IgD-negative memory B cell (primary cell): ENCODE measurements around the gene ZFP42. TPM values are rescaled to one million over a fixed set of nuclear protein-coding genes. Genes with fewer than 3 reads are reported as not detected.
"Not testable (repeated sequence)": the region's sequence is repeated elsewhere in the genome, so short reads cannot be mapped to it uniquely, and the experiment has no call there.

ENCODE experiments used
- H3K27ac Mint-ChIP-seq, 3 donors: one replicate each; pipeline ENCODE4 v1.8.0; 2020 to 2022; ENCODE audit warnings: mild to moderate bottlenecking in 3 of 3, mixed read lengths in 3 of 3, moderate library complexity in 1 of 3
- H3K27me3 Mint-ChIP-seq: one replicate; pipeline ENCODE4 v1.8.0; 2021; ENCODE audit warnings: mixed read lengths
- H3K36me3 Mint-ChIP-seq: one replicate; pipeline ENCODE4 v1.8.0; 2020; ENCODE audit warnings: mild to moderate bottlenecking, mixed read lengths
- H3K4me1 Mint-ChIP-seq, 3 donors: one replicate each; pipeline ENCODE4 v1.8.0; 2020 to 2022; ENCODE audit warnings: mixed read lengths in 3 of 3, mild to moderate bottlenecking in 1 of 3
- H3K4me3 Mint-ChIP-seq, 4 donors: one replicate each; pipeline ENCODE4 v1.8.0; 2020 to 2022; ENCODE audit warnings: mild to moderate bottlenecking in 4 of 4, mixed read lengths in 4 of 4, moderate library complexity in 3 of 4
- H3K9me3 Mint-ChIP-seq, 3 donors: one replicate each; pipeline ENCODE4 v1.8.0; 2020 to 2021; ENCODE audit warnings: mixed read lengths in 3 of 3, mild to moderate bottlenecking in 1 of 3
- polyA plus RNA-seq: library from polyadenylated mRNA; unstranded; fragments of 300-500 nt; fragmentation: Illumina TruSeq; gene quantifications from one replicate; pipeline ENCODE4 v1.2.3, GENCODE V29; 2021

Gene ZFP42
- polyA plus RNA-seq, 1 donor from 2014 or later, result not detected

DNA sequence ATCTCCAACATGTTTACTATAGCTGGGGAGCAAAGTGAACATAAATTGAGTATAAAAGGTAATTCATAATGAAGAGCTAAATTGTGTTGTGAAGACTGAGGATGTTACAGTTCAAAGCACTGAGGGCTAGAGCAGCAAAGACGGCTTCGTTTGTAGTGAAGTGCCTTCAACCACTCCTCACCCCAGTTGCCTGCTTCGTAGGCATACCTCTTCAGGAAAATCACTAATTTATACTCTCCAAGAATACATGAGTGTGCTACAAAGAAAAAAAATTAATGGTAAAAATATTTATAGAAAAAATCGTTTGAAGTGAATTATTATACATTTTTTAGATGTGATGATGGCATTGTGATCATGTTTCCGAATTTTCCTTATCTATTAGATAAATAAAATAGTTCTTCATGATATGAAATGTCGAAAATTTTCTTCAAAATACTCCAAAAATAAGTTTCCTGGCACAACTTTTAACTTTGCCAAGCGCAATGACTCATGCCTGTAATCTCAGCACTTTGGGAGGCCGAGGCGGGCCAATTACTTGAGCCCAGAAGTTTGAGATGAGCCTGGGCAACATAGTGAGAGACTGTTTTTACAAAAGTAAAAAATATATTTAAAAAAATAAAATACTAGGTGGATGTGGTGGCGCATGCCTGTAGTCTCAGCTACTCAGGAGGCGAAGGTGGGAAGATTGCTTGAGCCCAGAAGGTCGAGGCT is 41.6 kb downstream of the ZFP42 start:
- Mint-ChIP-seq H3K4me1 (no peaks in the 10 kb centered on the region), H3K9me3 (peaks cover 0 to 2% (median 0%) of the 10 kb centered on the region in 3 donors), H3K27me3 (no peaks in the 10 kb centered on the region), H3K36me3 (no peaks in the 10 kb centered on the region), H3K4me3 (no peak overlapping the region), H3K27ac (no peak overlapping the region)

DNA sequence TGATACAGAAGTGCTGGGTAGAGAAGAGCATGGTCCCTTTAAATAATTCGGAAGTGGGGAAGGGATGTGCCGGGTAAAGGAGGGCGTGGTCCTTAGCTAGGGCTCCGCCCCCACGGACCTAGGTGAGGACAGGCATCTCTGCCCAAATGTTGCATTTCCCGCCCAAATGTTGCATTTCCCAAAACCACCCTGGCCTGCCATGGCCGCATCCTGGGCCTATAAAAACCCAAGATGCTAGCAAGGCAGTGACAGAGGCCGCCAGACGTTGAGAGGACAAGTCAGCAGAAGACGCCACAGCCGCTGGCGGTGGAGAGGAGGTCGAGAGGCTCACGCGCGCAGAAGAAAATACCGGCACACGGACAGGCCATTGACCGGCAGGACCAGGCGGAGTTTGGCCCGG is 46.1 kb downstream of the ZFP42 start:
- Mint-ChIP-seq H3K4me3 (no peak overlapping the region), H3K27me3 (no peaks in the 10 kb centered on the region), H3K27ac (no peak overlapping the region), H3K4me1 (no peaks in the 10 kb centered on the region), H3K36me3 (no peaks in the 10 kb centered on the region), H3K9me3 (peaks cover 0 to 5% (median 1%) of the 10 kb centered on the region in 3 donors)

DNA sequence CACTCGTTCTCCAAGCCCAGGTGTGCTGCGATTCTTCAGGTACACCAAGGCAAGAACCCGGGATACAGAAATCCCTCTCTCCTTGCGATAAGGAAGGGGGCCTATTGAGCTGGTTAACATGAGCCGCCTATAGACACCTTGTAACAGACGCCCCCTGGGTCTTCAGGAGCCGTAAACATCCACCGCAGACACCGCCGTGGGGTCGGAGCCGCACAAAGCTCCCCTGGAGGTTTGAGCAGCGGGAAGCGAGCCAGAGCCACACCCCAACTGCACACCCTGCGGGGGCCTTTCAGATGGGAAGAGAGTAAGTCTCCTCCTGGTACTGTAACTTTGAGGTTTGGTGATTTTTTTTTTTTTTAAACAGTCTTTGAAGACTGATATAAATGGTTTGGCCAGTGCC is 46.6 kb downstream of the ZFP42 start:
- H3K4me1 Mint-ChIP-seq, result no peaks in the 10 kb centered on the region
- H3K27ac Mint-ChIP-seq, result no peak overlapping the region
- no peaks in the 10 kb centered on the region for H3K36me3 Mint-ChIP-seq
- H3K4me3 Mint-ChIP-seq, result no peak overlapping the region
- H3K27me3 Mint-ChIP-seq, result no peaks in the 10 kb centered on the region
- peaks cover 0 to 5% (median 1%) of the 10 kb centered on the region in 3 donors for H3K9me3 Mint-ChIP-seq

DNA sequence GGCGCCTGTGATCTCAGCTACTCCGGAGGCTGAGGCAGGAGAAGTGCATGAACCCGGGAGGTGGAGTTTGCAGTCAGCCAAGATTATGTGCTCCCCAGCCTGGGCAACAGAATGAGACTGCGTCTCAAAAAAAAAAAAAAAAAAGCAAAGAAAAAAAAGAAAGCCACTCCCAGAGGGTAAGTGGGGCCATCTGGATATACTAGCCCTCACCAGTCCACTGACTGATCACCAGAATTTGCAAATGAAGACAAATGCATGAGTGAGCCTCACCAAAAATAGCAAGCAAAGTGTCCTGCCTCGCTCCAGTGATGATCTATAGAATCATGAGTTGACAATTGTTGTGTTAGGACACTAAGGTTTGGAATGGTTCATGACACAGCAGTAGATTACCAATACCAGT is 47.6 kb downstream of the ZFP42 start:
- Mint-ChIP-seq H3K4me3 (no peak overlapping the region), H3K4me1 (no peaks in the 10 kb centered on the region), H3K27ac (no peak overlapping the region), H3K9me3 (peaks cover 0 to 5% (median 1%) of the 10 kb centered on the region in 3 donors), H3K36me3 (no peaks in the 10 kb centered on the region), H3K27me3 (no peaks in the 10 kb centered on the region)

DNA sequence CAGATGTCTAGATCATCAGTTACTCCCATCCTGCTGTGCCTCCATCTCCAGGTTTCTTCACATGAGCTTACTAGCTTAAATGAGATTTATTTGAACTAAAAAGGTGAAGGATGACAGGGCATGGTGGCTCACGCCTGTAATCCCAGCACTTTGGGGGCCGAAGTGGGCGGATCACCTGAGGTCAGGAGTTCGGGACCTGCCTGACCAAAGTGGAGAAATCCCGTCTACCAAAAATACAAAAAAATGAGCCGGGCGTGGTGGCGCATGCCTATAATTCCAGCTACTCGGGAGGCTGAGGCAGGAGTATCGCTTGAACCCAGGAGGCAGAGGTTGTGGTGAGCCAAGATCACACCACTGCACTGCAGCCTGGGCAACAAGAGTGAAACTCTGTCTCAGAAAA is 49.9 kb downstream of the ZFP42 start:
- not testable (repeated sequence) for H3K36me3 Mint-ChIP-seq, H3K9me3 Mint-ChIP-seq, H3K4me1 Mint-ChIP-seq, H3K4me3 Mint-ChIP-seq, H3K27ac Mint-ChIP-seq, H3K27me3 Mint-ChIP-seq

DNA sequence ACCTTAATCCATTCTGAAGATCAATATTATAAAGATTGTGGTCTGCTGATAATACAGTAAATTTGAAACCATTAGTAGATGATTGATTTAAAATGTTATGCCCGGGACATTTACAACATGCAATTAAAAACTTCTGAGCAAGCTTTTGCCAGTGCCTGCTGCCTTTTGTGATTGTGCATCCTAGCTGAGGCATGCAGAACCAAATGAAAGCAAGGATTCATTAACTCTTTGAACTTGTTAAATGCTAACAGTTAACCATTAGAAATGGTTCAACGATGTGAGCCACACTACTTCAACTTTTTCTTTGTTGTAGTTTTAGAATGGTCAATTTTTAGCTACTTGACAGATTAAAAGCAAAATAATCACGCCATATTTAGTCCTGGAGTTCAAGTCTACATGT is 51.1 kb downstream of the ZFP42 start:
- Mint-ChIP-seq H3K27ac (no peak overlapping the region), H3K4me1 (no peaks in the 10 kb centered on the region), H3K27me3 (no peaks in the 10 kb centered on the region), H3K9me3 (peaks cover 1 to 3% (median 3%) of the 10 kb centered on the region in 3 donors), H3K4me3 (no peak overlapping the region), H3K36me3 (no peaks in the 10 kb centered on the region)

DNA sequence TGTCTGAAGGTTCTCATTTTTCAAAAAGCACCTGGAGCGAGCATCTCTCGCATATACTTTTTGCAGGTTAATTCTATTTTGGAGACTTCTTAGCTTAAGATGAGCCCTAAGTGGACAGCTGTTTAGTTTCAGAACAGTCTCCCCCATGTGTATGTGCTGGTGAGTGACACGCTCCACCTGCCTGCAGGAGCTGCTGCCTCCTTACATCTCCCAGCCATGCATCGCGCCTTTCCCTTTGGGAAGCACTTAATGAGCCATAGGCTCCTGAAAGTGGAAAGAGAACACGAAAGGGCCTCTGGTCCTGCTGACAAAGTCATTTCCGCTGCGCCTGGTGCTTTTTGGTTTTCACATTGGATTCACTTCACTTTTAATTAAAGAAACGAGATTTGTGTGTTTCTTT is 57.7 kb downstream of the ZFP42 start:
- Mint-ChIP-seq H3K27ac (no peak overlapping the region), H3K9me3 (peaks cover 3 to 7% (median 3%) of the 10 kb centered on the region in 3 donors), H3K4me1 (no peaks in the 10 kb centered on the region), H3K4me3 (no peak overlapping the region), H3K27me3 (no peaks in the 10 kb centered on the region), H3K36me3 (no peaks in the 10 kb centered on the region)

Other genes starting within 250 kb of the ZFP42 start
- not detected for gene TRIML2, start 113.8 kb downstream of the ZFP42 start, polyA plus RNA-seq
- gene TRIML1, start 143.7 kb downstream of the ZFP42 start, polyA plus RNA-seq, result not detected